ENCODE data around the gene GMDS.

Gene GMDS

DNA sequence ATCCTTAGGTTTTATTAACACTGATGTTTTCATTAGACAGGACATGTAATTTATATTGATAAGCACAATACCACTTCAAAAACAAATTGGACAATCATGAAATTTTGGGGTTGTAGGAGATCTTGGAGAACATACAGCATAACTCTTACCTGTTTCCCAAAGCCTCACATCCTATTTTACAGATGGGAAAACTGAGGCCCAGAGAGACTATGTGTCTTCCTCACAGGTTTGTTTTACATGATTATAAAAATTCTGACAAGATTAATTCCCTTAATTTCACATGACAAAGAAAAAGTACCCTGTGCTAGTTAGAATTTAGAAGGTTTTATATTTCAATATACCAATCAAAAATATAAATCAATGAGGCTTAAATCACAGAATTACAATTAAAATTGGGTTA is 145.5 kb downstream of the GMDS start:
- no peak for DNase-seq (ENCODE audit: low spot score)

- no peak for DNase-seq (ENCODE audit: low spot score)
These were observed 147.9 kb downstream of the GMDS start for GRCh38 chr6:2097464-2097863.

- DNase-seq (ENCODE audit: low spot score): no peak
These were observed 150.8 kb downstream of the GMDS start for GRCh38 chr6:2094642-2095041.

DNA sequence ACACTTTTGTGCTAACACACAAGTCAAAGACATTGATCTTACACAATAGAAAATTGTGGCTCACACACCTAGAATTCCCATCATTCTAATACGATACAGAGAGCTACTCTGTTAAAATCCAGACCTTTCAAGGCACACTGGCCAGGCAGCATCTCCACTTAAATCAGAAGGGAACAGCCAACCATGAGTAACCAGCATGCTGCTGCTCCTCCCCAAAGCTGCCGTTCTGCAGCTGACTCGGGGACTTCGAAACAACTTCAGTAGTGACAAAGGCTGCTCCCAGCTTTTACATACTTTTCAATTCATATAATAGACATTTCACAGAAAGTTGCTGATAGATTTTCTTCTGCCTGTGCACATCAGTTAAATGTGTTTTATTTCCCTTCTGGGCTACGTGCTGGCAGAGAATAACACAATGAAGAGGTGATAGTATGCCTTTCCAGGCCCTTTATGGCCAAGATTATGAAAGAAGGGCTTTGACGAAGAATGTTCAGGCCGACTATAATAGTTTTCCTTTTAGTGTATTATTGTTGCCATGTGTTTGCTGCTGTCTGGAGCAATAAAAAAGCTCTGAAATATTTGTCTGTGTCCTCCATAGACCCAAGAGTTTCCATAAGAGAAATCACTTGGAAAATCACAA is 159.0 kb downstream of the GMDS start:
- no peak for DNase-seq (ENCODE audit: low spot score)

GRCh38 chr6:2085657-2086056 is 159.7 kb downstream of the GMDS start:
- DNase-seq (ENCODE audit: low spot score): no peak

DNA sequence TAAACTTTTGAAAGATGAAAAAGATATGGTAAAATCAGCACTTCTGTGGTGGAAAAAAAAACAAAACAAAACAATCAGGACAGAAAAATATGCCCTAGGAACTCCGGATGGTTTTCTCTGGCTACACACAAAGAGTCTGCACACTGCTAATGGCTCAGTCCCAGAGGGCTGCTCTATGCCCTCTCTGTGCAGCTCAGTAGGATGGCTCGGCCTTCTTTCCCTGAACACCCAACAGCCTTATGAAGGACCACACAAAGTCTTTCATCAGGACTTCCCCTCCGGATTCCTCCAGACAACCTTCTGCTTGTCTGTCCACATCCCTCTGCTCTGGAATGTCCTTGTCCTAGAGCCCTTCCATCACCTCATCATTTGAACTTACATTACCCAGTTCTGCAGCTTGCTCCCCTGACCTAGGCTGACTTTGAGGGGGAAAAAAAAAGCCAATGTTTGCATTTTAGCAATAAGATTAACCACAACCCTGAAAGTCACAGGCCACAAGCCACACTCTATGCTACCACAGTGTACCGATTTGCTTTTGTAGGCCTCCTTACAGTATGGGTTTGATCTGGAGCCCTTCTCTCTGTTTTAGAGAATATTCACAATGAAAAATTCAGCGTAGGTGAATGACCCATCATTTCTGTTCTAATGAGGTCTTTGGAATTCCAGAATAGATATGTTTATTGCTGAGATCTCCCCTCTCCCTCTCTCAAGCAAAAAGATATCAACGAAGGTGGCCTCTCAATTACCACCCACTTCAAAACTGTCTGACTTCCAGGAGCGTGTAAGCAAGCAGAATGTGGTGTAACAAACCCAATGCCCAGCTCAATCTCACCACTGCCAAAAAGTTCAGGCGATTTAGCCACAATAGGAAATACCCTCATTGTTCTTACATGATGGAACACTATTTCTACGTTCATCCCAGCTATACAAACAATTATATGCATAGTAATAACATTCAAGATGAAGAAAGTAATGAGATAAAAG is 164.0 kb downstream of the GMDS start:
- no peak for DNase-seq (ENCODE audit: low spot score)

DNA sequence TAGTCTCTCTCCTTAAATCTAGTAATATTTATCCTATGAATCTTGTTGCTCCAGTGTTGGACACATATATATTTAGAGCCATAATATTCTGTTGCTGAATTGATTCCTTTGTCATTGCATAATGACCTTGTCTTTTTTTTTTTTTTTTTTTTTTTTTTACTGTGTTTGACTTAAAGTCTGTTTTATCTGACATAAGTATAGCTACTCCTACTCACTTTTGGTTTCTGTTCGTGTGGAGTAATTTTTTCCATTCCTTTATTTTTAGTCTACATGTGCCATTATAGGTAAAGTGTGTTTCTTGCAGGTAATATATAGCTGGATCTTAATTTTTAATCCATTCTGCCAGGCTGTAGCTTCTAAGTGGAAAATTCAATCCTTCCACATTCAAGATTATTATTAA is 166.5 kb downstream of the GMDS start:
- DNase-seq (ENCODE audit: low spot score): no peak

DNA sequence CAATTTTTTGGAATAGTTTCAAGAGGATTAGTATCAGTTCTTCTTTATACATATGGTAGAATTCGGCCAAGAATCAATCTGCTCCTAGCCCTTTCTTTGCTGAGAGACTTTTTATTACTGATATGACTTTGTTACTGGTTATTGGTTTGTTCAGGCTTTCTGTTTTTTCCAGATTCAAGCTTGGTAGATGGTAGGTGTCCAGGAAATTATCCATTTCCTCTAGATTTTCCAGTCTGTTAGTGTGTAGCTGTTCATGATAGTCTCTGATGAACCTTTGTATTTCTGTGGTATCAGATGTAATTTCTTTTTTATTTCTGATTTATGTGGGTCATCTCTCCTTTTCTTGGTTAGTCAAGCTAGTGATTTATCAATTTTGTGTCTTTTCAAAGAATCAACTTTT is 167.6 kb downstream of the GMDS start:
- DNase-seq (ENCODE audit: low spot score): no peak

DNA sequence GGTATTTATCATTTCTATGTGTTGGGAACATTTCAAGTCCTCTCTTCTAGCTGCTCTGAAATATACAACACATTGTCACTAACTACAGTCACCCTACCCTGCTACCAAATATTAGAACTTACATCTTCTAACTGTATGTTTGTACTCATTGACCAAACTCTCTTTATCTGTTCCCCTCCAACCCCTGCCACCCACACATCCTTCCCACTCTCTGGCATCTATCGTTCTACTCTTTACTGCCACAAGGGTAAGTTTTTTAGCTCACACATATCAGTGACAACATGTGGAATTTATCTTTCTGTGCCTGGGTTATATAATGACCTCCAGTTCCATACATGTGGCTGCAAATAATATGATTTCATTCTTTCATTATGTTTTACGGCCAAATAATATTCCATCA is 171.9 kb downstream of the GMDS start:
- DNase-seq (ENCODE audit: low spot score): no peak

- no peak for DNase-seq (ENCODE audit: low spot score)
These were observed 173.0 kb downstream of the GMDS start for GRCh38 chr6:2072453-2072852.

DNA sequence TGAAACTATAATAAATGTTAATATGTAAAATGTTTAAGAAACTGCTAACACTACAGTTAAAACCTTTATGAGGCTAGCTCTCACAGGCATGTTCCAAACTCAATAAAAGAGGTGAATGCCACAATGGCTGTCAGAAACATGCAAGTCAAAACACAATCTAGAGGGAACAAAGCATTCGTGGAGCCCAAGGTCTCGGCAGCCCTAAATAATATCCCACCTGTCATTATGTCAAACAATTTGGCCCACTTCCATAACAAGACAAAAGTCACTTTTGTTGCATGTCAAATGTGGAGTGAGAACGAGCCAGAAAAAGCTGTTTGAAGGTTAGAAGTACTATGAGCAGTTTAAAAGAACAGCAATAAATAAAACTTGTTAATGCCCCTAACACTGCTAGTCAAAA is 181.9 kb downstream of the GMDS start:
- no peak for DNase-seq (ENCODE audit: low spot score)

DNA sequence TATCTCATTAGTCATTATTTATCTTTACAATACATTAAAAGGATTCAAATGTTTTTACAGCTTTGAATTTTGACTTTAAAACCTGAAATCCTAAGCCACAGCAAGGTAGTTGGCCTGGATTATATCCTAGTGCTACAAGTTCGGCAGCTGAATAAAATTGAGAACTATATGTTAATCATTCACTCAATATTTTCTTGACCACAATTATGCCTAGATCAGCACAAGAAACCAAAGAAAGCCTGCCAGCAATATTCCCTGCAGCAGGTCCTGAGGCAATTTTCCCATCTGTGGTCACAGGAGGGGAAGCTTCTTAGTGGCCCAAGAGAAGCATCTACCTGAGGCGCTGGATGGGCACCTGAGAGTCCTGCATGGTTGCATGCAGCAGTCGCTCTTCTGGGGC is 183.5 kb downstream of the GMDS start:
- DNase-seq (ENCODE audit: low spot score): no peak

- DNase-seq (ENCODE audit: low spot score): no peak
These were observed 189.5 kb downstream of the GMDS start for GRCh38 chr6:2055911-2056310.

DNA sequence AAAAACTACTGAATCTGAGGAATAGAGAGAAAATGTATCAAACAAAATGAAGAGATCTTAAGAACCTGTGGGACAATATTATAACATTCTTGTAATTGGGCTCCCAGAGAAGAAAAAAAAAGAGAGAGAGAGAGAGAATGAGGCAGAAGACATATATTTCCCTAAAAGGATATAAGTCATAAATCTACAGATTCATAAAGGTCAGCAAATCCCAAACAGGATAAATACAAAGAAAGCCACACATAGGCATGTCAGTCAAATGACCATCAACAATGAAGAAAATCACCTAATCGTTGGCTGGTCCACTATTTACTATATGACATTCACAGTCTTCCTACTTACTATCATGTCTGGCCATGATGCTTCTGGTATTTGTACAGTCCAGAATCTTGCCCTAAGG is 190.3 kb downstream of the GMDS start:
- no peak for DNase-seq (ENCODE audit: low spot score)

DNA sequence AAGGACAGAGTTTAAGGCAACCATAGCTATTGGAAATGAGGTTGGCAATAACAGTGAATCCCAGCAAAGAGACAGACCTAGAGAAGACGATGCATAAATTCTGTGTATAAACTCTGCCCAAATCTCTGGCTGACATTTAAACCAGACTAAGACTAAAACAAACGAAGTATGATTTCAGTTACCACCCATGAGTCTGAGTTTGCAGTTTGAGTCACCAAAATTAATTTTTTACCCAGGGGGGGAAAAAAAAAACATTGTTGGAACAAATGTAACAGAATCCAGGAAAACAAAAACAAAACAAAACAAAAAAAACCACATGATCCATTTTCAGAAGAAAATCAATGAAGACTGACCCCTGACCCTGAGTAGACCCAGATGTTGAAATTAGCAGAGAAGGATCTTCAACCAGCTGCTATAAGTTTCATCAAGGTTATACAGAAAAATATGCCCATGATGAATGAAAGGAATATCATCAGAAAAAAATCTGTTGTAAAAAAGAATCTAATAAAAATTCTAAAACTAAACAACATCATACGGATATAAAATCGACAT is 190.8 kb downstream of the GMDS start:
- DNase-seq (ENCODE audit: low spot score): no peak

DNA sequence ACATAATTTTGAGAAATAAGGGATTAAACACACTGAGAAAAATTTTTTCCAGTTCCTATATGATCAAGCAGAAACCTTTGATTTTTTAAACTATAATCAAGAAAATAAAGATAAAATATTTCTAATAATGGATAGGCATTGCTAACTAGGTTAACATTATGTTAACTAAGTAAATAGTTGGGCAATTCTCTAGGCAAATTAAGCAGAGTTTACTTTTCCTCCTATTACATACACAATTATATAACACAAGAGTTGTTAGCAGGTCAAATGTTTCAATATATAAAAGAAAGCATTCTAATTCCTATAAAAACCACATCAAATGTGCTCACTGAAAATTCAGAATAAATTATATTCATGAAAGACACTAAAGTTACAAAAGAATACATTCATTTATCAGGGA is 191.7 kb downstream of the GMDS start:
- DNase-seq (ENCODE audit: low spot score): no peak

DNA sequence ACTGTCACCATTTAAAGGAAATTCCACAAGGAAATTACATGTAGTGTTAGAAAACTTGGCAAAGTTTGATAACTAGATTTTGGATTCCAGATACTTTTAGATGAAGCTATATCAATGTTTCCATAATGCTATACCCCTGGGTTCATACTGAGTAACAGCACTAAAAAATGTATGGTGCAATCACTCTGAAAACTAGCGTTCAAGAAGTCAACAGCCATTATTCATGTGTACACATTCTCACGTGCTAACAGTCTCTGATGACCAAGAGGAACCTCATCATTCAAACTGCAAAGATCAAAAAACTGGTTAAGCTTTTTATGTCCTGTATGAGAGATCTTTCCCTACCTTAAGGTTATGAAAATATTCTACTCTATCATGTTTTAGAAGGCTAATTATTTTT is 197.6 kb downstream of the GMDS start:
- no peak for DNase-seq (ENCODE audit: low spot score)

- DNase-seq (ENCODE audit: low spot score): no peak
These were observed 201.2 kb downstream of the GMDS start for GRCh38 chr6:2044192-2044591.

DNA sequence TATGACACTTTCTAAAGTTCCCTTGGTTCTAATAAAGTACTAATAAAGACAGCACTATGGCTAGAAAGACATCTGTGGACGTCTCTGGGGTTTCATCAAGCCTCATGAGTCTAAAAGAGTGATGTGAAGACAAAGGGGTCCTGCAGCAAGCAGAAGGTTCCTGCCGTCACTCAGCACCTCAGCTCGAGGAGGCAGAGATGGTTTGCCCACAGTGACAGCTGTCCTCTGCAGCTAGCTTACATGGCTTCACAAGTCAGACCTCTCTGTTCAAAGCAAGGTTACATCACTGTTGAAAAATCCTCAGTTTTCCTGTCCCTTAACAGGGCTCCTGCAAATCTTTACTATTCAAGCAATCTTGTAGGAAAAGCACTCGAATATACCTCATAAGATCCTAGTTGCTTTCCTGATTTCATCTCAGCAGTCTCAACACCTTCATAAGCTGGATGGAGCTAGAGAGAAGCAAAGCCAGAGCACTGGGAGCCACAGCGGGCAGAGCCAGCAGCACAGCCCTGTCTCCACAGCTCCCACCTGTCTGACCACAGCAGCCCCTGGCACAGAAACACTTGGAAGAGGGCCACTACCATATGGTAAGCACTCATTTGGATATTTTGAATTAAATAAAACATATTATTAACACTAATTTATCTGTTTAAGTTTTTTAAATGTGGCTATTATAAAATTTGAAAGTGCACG is 202.3 kb downstream of the GMDS start:
- DNase-seq (ENCODE audit: low spot score): no peak

DNA sequence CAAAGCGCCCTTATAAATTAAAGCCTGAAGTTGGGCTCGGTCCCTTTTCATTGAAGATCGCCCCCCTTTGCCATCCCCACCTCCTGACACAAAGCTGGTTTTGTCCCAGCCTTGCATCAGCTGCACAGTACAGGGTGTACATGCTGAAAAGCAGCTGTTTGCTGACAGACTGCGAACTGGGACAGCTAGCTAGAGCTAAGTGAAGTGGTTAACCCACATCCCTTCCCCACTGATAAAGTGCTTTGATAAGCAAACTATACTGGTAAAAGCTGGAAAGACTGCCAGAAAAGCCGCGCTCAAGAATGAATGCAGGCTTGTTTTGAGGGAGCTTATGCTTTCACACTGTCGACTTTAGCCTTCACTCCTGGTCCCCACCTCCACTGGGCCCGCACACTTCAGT is 207.3 kb downstream of the GMDS start:
- DNase-seq (ENCODE audit: low spot score): no peak

DNA sequence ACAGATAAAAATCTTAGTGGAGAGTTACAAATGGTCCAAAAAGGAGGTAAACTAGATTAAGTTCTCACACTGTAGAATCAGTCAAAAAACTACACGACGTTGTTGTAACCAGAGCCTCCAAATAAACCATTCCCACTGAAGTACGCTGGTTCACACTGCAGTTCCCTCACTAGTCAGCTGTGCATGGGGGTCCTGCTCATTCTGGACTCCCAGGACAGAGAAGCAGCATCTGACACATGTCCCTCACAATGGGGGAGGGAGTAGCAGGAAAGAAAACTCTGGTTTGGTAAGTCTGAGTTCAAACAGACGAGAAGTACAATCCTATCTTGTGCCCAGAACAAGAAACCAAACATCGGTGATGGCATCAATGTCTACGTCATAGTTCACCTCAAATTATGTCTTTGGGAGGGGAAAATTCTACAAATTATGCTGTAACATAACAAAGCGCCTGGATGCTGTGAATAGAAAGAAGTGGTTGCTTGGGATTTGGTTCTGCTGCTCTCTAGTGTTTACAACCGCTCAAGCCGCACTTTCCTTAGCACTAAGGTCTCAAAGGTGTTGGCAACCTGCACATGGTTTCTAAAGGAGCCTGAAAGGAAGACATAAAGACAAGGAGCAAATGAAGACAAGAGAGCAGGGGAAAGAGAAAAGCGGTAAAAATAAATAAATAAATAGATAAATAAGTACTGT is 208.0 kb downstream of the GMDS start:
- DNase-seq (ENCODE audit: low spot score): no peak

DNA sequence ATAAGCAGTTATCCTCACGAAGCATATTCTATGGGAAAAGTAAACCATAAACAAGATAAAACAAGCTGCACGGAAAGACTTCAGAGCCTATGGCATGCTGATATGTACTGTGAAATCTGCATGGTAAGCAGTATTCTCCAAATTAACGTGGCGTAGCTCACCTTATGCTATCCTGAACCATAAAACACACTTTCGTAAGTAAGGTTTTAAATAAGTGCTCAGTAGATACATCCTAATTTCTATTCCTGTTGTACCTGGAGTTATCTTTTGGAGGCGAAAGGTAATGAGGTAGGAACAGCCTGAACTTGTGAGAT is 208.7 kb downstream of the GMDS start:
- DNase-seq (ENCODE audit: low spot score): no peak
